ENCODE data around the gene EGFR.

EGFR gene

DNA sequence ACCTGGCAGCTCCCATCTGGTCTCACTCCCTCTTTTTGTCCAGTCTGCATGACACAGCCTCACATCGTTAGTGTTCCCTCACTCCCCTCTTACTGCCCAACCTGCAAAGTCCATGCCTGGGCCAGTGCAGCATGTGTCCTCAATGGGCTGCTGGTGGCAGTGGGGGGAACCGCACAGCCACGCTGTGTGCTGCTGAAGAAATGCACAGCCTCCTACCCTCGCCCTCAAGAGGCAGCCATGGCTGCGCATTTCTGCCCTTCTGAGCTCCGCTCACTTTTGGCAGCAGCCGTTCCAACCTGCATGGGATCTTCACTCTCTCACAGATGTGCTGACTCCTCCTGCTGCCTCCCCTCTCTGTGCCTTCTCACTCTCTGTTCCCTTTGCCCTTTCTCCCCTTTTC lies 103.4 kb downstream of the EGFR start:
- TF ChIP-seq, protein P1, sequence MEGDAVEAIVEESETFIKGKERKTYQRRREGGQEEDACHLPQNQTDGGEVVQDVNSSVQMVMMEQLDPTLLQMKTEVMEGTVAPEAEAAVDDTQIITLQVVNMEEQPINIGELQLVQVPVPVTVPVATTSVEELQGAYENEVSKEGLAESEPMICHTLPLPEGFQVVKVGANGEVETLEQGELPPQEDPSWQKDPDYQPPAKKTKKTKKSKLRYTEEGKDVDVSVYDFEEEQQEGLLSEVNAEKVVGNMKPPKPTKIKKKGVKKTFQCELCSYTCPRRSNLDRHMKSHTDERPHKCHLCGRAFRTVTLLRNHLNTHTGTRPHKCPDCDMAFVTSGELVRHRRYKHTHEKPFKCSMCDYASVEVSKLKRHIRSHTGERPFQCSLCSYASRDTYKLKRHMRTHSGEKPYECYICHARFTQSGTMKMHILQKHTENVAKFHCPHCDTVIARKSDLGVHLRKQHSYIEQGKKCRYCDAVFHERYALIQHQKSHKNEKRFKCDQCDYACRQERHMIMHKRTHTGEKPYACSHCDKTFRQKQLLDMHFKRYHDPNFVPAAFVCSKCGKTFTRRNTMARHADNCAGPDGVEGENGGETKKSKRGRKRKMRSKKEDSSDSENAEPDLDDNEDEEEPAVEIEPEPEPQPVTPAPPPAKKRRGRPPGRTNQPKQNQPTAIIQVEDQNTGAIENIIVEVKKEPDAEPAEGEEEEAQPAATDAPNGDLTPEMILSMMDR (IDR thresholded peaks at IDR 0.05; ENCODE audit: low read length): no peak
- TF ChIP-seq EZH2 (IDR thresholded peaks at IDR 0.05; ENCODE audit: borderline replicate concordance, low read length): no peak
- Histone ChIP-seq H3K9me3 (ENCODE audit: low read length) (no peaks in the 10 kb centered on the region), H3K9me2 (ENCODE audit: low read depth, low read length) (no peaks in the 10 kb centered on the region), H2AFZ (ENCODE audit: low read length) (no peak overlapping the region), H3K4me2 (ENCODE audit: low read length) (no peak overlapping the region), H3K9ac (ENCODE audit: low read length) (no peak overlapping the region), H3K27me3 (ENCODE audit: insufficient read depth, low read length) (no peaks in the 10 kb centered on the region), H3F3A (ENCODE audit: insufficient read depth, low read length) (no peaks in the 10 kb centered on the region), H4K20me1 (ENCODE audit: insufficient read depth, low read length) (no peaks in the 10 kb centered on the region), H3K4me1 (ENCODE audit: insufficient read depth, low read length, severe bottlenecking) (no peaks in the 10 kb centered on the region), H3K79me2 (ENCODE audit: insufficient read depth, low read length) (no peaks in the 10 kb centered on the region), H3K4me3 (ENCODE audit: low read depth, low read length, poor library complexity, severe bottlenecking) (no peak overlapping the region), H3K27ac (ENCODE audit: low read depth, low read length, poor library complexity, severe bottlenecking) (no peak overlapping the region), H3K36me3 (ENCODE audit: insufficient read depth, low read length) (no peaks in the 10 kb centered on the region)

DNA sequence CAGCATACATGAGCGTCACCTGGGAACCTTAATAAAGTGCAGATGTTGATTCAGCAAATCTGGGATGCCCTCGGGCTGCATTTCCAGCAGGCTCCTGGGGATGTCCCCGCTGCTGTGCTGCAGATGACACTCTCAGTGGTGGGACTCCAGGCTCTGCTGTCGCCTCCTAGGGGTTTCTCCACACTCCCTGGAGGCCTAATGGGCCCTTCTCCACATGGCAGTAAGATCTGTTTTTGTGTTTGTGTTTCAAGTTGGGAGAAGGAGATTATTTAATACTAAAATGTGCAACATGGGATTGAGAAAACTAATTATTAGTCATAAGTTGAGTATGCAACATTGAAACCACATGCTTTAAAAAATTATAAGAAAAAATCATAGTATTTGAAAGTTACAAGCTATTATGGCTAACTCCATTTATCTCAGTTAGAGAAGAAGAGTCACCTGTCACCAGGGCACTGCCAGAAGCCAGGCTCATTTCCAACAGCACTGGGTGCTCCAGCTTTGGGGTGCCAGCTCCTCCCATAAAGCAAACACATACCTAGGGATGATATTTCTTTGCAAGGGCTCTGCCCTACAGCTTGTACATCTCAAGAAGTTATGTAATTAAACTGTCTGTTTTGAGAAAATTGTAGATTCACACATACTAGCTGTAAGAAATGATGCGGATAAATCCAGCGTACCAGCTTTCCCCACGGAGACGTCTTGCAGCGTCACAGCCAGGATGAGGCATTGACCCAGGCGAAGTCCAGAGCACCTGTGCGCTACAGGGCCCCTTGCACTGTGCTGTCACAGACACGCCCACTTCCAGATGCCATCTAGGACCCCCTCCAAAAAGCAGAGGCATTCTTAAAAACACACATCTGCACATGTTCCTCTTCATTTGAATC lies 106.4 kb downstream of the EGFR start:
- TF ChIP-seq EZH2 (IDR thresholded peaks at IDR 0.05; ENCODE audit: borderline replicate concordance, low read length): no peak
- TF ChIP-seq, protein P1 (IDR thresholded peaks at IDR 0.05; ENCODE audit: low read length): no peak
- Histone ChIP-seq H3K4me3 (ENCODE audit: low read depth, low read length, poor library complexity, severe bottlenecking) (no peak overlapping the region), H3K27me3 (ENCODE audit: insufficient read depth, low read length) (0 out of 2 replicates have a peak, but pooled peaks cover 3% of the 10 kb centered on the region), H3K9ac (ENCODE audit: low read length) (no peak overlapping the region), H3K9me3 (ENCODE audit: low read length) (no peaks in the 10 kb centered on the region), H3K36me3 (ENCODE audit: insufficient read depth, low read length) (no peaks in the 10 kb centered on the region), H3K9me2 (ENCODE audit: low read depth, low read length) (no peaks in the 10 kb centered on the region), H3F3A (ENCODE audit: insufficient read depth, low read length) (no peaks in the 10 kb centered on the region), H3K4me1 (ENCODE audit: insufficient read depth, low read length, severe bottlenecking) (no peaks in the 10 kb centered on the region), H3K4me2 (ENCODE audit: low read length) (no peak overlapping the region), H3K27ac (ENCODE audit: low read depth, low read length, poor library complexity, severe bottlenecking) (no peak overlapping the region), H3K79me2 (ENCODE audit: insufficient read depth, low read length) (no peaks in the 10 kb centered on the region), H4K20me1 (ENCODE audit: insufficient read depth, low read length) (no peaks in the 10 kb centered on the region), H2AFZ (ENCODE audit: low read length) (no peak overlapping the region)

DNA sequence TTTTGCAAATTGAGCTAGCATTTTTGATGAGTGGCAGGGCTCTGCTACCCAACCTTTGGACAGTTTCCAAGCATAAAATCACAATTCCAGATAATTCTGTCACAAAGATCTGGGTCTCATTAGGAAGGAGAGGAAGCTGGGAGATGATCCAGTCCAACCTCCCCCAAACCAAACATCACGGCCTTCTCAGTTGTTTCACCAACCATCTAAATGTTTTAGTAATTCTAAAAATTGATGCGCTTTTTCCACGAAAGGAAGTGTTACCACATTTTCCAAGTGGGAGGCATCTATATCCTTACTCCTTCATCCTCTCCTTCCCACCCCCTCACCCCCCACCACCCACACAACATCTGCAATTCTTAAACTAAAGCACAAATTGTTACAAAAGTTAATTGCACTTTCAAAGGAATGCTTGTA lies 108.3 kb downstream of the EGFR start:
- Histone ChIP-seq H3K79me2 (ENCODE audit: insufficient read depth, low read length) (no peaks in the 10 kb centered on the region), H2AFZ (ENCODE audit: low read length) (no peak overlapping the region), H4K20me1 (ENCODE audit: insufficient read depth, low read length) (no peaks in the 10 kb centered on the region), H3K27me3 (ENCODE audit: insufficient read depth, low read length) (0 out of 2 replicates have a peak, but pooled peaks cover 3% of the 10 kb centered on the region), H3K36me3 (ENCODE audit: insufficient read depth, low read length) (no peaks in the 10 kb centered on the region), H3K4me3 (ENCODE audit: low read depth, low read length, poor library complexity, severe bottlenecking) (no peak overlapping the region), H3K27ac (ENCODE audit: low read depth, low read length, poor library complexity, severe bottlenecking) (no peak overlapping the region), H3K9me3 (ENCODE audit: low read length) (no peaks in the 10 kb centered on the region), H3K9ac (ENCODE audit: low read length) (no peak overlapping the region), H3F3A (ENCODE audit: insufficient read depth, low read length) (no peaks in the 10 kb centered on the region), H3K4me1 (ENCODE audit: insufficient read depth, low read length, severe bottlenecking) (no peaks in the 10 kb centered on the region), H3K4me2 (ENCODE audit: low read length) (no peak overlapping the region), H3K9me2 (ENCODE audit: low read depth, low read length) (no peaks in the 10 kb centered on the region)
- no peak for TF ChIP-seq EZH2 (IDR thresholded peaks at IDR 0.05; ENCODE audit: borderline replicate concordance, low read length)
- TF ChIP-seq, protein P1 (IDR thresholded peaks at IDR 0.05; ENCODE audit: low read length): no peak

Data from OCI-LY1 (cell line).